Bronchial epithelial cell (primary cell): ENCODE measurements around the gene COQ8A. TPM values are rescaled to one million over a fixed set of nuclear protein-coding genes. Genes with fewer than 3 reads are reported as not detected.

Source experiments
- DNase-seq: peaks from one replicate; pipeline ENCODE4 v3.0.0-alpha.2; 2010; ENCODE audit warnings: low read depth
- FAIRE-seq: peaks from 2 replicates; lab custom pipeline; 2011; peaks lifted over from hg19 to GRCh38; lab: Jason Lieb, UNC
- H3K27me3 ChIP-seq: 2 replicates; pipeline ENCODE4 v1.5.1; 2011; ENCODE audit warnings: low read length; ENCODE audit not compliant: control insufficient read depth, insufficient read depth
- H3K36me3 ChIP-seq: 2 replicates; pipeline ENCODE4 v1.5.1; 2011; ENCODE audit warnings: low read length; ENCODE audit not compliant: control insufficient read depth, insufficient read depth
- H3K4me3 ChIP-seq: 2 replicates; pipeline ENCODE4 v1.5.1; 2011; ENCODE audit warnings: mild to moderate bottlenecking, low read depth, low read length, control low read depth
- total RNA-seq: library from RNA; depleted of rRNA; stranded (reverse); fragments of >200 nt; gene quantifications from 2 replicates; pipeline ENCODE4 v1.2.1, GENCODE V29; 2014
- TF ChIP-seq, protein P1 (sequence below): IDR thresholded peaks from 2 replicates; pipeline ENCODE4 v1.5.1; 2011; ENCODE audit warnings: mild to moderate bottlenecking, moderate library complexity, low read length, control low read depth, inconsistent platforms; ENCODE audit not compliant: insufficient read depth, severe bottlenecking

Gene COQ8A
- total RNA-seq, 1 donor from 2014 or later: 6.1 TPM

DNA sequence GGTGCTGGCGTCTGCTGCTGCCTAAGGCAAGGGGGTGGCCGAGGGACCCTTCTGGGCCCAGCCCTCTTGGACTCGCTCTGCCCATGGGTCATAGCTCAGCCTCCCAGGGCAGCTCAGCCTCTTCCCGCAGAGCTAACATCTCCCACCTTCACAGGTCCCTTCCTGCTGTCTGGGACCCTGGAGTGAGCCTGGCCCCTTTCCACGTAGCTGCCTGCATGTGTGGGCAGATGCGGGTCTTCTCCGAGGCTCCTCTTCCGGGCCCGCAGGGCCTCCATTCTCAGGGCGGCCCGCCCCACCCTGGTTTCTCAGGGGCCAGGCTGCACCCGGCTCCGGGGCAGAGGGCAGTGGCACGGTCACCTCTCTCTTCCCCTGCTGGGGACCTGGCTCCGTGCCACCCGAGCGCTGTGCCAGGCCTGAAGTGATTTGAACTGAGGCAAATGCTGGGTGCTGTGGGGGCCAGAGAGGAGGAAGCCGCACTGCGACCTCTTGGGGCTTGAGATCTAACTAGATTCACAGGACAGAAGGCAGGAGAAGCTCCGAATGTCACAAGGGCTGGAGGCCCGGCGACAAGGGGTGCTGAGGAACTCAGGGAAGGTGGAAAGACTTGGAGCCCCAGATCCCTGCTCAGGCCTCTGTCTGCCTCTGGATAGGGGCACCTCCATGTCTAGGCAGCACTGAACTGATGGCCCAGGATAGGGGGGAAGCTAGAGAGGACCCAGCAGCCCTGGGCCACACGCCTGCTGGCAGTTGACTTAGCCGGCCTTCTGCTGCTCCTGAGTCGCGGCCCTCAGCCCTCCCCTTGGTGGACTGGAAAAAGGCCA is 40.7 kb downstream of the COQ8A start:
- DNase-seq (no peak), FAIRE-seq (no peak)
- Histone ChIP-seq H3K4me3 (no peak overlapping the region), H3K27me3 (no peaks in the 10 kb centered on the region), H3K36me3 (no peaks in the 10 kb centered on the region)
- TF ChIP-seq, protein P1, sequence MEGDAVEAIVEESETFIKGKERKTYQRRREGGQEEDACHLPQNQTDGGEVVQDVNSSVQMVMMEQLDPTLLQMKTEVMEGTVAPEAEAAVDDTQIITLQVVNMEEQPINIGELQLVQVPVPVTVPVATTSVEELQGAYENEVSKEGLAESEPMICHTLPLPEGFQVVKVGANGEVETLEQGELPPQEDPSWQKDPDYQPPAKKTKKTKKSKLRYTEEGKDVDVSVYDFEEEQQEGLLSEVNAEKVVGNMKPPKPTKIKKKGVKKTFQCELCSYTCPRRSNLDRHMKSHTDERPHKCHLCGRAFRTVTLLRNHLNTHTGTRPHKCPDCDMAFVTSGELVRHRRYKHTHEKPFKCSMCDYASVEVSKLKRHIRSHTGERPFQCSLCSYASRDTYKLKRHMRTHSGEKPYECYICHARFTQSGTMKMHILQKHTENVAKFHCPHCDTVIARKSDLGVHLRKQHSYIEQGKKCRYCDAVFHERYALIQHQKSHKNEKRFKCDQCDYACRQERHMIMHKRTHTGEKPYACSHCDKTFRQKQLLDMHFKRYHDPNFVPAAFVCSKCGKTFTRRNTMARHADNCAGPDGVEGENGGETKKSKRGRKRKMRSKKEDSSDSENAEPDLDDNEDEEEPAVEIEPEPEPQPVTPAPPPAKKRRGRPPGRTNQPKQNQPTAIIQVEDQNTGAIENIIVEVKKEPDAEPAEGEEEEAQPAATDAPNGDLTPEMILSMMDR: no peak

DNA sequence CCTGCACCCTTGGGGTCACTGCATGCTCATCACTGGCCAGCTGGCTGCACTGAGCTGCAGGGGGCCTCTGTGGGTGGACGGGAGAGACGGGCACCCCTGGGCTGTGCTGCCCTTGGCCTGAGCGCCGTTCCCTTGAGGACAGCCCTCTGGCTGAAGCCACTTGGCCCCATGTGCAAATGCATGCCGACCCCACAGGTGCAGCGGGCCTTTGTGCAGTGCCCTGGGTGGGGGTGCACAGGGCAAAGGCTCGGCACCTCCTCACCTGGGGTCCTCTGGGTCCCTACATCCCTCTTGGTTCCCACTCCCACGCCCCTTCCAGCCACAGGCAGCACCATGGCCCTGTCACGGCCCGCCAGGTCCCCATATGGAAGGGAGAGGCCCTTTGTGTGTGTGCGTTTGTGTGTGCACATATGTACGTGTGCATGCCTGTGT is 41.3 kb downstream of the COQ8A start:
- DNase-seq: no peak
- Histone ChIP-seq H3K27me3 (no peaks in the 10 kb centered on the region), H3K36me3 (no peaks in the 10 kb centered on the region), H3K4me3 (no peak overlapping the region)
- TF ChIP-seq, protein P1: no peak
- no peak for FAIRE-seq

DNA sequence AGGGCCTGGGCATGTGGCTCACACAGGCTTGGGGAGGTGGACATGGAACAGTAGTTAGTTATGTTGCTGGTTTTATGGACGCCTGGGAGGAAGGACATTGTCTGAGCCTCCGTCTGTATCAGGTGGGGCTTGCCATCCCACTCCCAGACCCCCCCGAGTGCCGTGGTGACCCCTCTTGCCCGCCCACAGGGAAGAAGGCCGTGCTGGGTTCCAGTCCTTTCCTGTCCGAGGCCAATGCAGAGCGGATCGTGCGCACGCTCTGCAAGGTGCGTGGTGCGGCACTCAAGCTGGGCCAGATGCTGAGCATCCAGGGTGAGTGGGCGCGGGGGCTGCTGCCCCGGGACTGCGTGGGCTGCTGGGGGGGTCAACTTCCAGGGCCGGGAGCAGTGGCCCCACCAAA is 41.7 kb downstream of the COQ8A start:
- H3K36me3 ChIP-seq: no peaks in the 10 kb centered on the region
- no peaks in the 10 kb centered on the region for H3K27me3 ChIP-seq
- DNase-seq: no peak
- no peak overlapping the region for H3K4me3 ChIP-seq
- TF ChIP-seq, protein P1: no peak
- FAIRE-seq: no peak

DNA sequence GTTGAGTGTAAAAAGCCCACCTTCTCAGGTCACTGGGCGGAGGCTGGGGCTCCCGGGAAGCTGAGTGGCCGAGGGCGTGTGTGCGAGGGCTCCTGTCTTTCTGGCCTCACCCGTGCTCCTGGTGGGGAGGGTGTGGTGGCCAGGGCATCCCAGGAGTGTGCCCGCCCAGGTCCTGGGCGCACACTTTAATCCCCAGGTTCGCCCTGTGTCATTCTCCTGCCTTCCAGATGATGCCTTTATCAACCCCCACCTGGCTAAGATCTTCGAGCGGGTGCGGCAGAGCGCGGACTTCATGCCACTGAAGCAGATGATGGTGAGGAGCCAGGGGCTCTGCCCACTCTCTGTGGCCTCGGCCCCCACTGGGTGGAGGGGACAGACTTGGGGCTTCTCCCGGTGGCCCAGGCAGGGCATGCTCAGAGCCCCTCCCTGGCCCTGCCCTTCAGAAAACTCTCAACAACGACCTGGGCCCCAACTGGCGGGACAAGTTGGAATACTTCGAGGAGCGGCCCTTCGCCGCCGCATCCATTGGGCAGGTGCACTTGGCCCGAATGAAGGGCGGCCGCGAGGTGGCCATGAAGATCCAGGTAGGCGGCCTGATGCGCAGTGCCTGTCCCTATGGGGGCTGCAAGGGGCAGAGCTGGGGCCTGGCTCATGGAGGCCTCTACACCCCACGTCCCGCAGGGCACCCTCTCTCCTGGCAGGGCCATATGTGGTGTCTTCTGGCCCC is 42.5 kb downstream of the COQ8A start:
- Histone ChIP-seq H3K27me3 (no peaks in the 10 kb centered on the region), H3K4me3 (no peak overlapping the region), H3K36me3 (peaks cover 2% of the 10 kb centered on the region)
- FAIRE-seq (no peak), DNase-seq (no peak)
- TF ChIP-seq, protein P1: no peak

DNA sequence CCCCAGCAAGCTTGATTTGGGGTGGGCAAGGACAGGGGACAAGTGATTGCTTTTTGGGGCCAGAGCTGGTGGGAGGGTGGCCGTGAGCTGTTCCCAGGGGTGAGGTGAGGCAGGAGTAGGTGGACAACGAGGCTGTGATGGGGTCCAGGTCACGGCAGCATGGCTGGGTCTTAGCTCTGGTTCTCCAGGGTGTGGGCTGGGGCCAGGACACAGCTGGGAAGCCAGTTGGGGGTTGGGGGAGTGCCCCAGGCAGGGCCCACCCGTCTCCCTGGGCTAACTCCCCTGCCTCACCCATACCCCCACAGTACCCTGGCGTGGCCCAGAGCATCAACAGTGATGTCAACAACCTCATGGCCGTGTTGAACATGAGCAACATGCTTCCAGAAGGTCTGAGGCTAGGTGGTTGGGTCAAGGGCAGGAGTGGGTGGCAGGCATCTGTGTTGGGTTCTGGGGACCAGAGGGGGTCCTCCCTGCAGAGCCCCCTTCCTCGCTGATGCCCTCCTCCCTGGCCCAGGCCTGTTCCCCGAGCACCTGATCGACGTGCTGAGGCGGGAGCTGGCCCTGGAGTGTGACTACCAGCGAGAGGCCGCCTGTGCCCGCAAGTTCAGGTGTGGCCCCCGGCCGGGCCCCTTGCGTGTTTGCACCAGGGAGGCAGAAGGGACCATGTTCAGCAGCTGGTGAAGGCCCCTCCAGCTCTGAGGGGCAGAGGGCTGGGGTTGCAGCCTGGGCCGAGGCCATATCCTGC is 43.3 kb downstream of the COQ8A start:
- FAIRE-seq (no peak), DNase-seq (no peak)
- Histone ChIP-seq H3K27me3 (no peaks in the 10 kb centered on the region), H3K36me3 (peaks cover 2% of the 10 kb centered on the region), H3K4me3 (no peak overlapping the region)
- TF ChIP-seq, protein P1: no peak
